Astrocyte (in vitro differentiated cells and primary cell): Measurements from ENCODE around the gene C1GALT1. TPM values are rescaled to one million over a fixed set of nuclear protein-coding genes. Genes with fewer than 3 reads are reported as not detected.

ENCODE experiments used
- DNase-seq: peaks from one replicate; pipeline ENCODE4 v3.0.0-alpha.2; 2010; ENCODE audit warnings: low read depth
- FAIRE-seq: peaks from 2 replicates; lab custom pipeline; 2011; peaks lifted over from hg19 to GRCh38; lab: Jason Lieb, UNC
- H2AFZ ChIP-seq: 2 replicates; pipeline ENCODE4 v1.6.0; 2012; ENCODE audit warnings: low read depth, low read length, inconsistent platforms
- H3K27ac ChIP-seq: 2 replicates; pipeline ENCODE4 v1.5.1; 2011; ENCODE audit warnings: low read depth, low read length, inconsistent platforms
- H3K27me3 ChIP-seq: 2 replicates; pipeline ENCODE4 v1.6.0; 2011; ENCODE audit warnings: low read length, inconsistent platforms; ENCODE audit not compliant: insufficient read depth
- H3K36me3 ChIP-seq: 2 replicates; pipeline ENCODE4 v1.5.1; 2011; ENCODE audit warnings: low read length, inconsistent platforms; ENCODE audit not compliant: insufficient read depth
- H3K4me1 ChIP-seq: 2 replicates; pipeline ENCODE4 v1.5.1; 2011; ENCODE audit warnings: low read length, inconsistent platforms; ENCODE audit not compliant: insufficient read depth
- H3K4me2 ChIP-seq: 2 replicates; pipeline ENCODE4 v1.6.0; 2012; ENCODE audit warnings: low read length, inconsistent platforms
- H3K4me3 ChIP-seq: 2 replicates; pipeline ENCODE4 v1.5.1; 2011; ENCODE audit warnings: low read depth, mild to moderate bottlenecking, low read length, inconsistent platforms; ENCODE audit not compliant: insufficient read depth
- H3K79me2 ChIP-seq: 2 replicates; pipeline ENCODE4 v1.6.0; 2012; ENCODE audit warnings: mild to moderate bottlenecking, low read length, inconsistent platforms; ENCODE audit not compliant: insufficient read depth
- H3K9ac ChIP-seq: 2 replicates; pipeline ENCODE4 v1.6.0; 2012; ENCODE audit warnings: mild to moderate bottlenecking, low read length, inconsistent platforms
- H3K9me3 ChIP-seq: 2 replicates; pipeline ENCODE4 v1.5.1; 2012; ENCODE audit warnings: low read depth, mild to moderate bottlenecking, low read length, inconsistent platforms; ENCODE audit not compliant: insufficient read depth
- H4K20me1 ChIP-seq: 2 replicates; pipeline ENCODE4 v1.6.0; 2012; ENCODE audit warnings: low read length, inconsistent platforms; ENCODE audit not compliant: insufficient read depth
- H3K27ac Mint-ChIP-seq: one replicate; pipeline ENCODE4 v1.8.0; 2021; ENCODE audit warnings: mild to moderate bottlenecking, mixed read lengths; ENCODE audit not compliant: unreplicated experiment
- H3K27me3 Mint-ChIP-seq: one replicate; pipeline ENCODE4 v1.8.0; 2021; ENCODE audit warnings: low read depth, mixed read lengths; ENCODE audit not compliant: unreplicated experiment
- H3K36me3 Mint-ChIP-seq: one replicate; pipeline ENCODE4 v1.8.0; 2021; ENCODE audit warnings: low read depth, mixed read lengths; ENCODE audit not compliant: unreplicated experiment
- H3K4me1 Mint-ChIP-seq: one replicate; pipeline ENCODE4 v1.8.0; 2021; ENCODE audit warnings: low read depth, mixed read lengths; ENCODE audit not compliant: unreplicated experiment
- H3K4me3 Mint-ChIP-seq: one replicate; pipeline ENCODE4 v1.8.0; 2021; ENCODE audit warnings: mild to moderate bottlenecking, moderate library complexity, mixed read lengths; ENCODE audit not compliant: unreplicated experiment
- H3K9me3 Mint-ChIP-seq: one replicate; pipeline ENCODE4 v1.8.0; 2021; ENCODE audit warnings: mild to moderate bottlenecking, mixed read lengths; ENCODE audit not compliant: unreplicated experiment
- CTCF ChIP-seq: IDR thresholded peaks from 2 replicates; pipeline ENCODE4 v1.5.1; 2011; ENCODE audit warnings: low read depth, mild to moderate bottlenecking, inconsistent platforms, low read length, moderate library complexity; ENCODE audit not compliant: insufficient read depth
- EZH2 ChIP-seq: IDR thresholded peaks from 2 replicates; pipeline ENCODE4 v1.6.1; 2012; ENCODE audit warnings: mild to moderate bottlenecking, low read length, inconsistent platforms; ENCODE audit not compliant: insufficient read depth
- total RNA-seq: library from RNA; stranded (reverse); gene quantifications from 2 replicates; pipeline ENCODE4 v1.2.1, GENCODE V29; 2021

Gene C1GALT1
- total RNA-seq, 1 donor from 2014 or later = 40.0 TPM

- peaks cover 5% of the 10 kb centered on the region for H4K20me1 ChIP-seq
- H3K4me2 ChIP-seq = peak overlapping the region; percentile 92
- no peak overlapping the region for H2AFZ ChIP-seq
- peaks cover 76% of the 10 kb centered on the region for H3K79me2 ChIP-seq
- H3K9ac ChIP-seq = no peak overlapping the region
- H3K27me3 ChIP-seq = no peaks in the 10 kb centered on the region
- peaks cover 8% of the 10 kb centered on the region for H3K4me1 ChIP-seq
- H3K36me3 Mint-ChIP-seq = no peaks in the 10 kb centered on the region
- no peak overlapping the region for H3K27ac ChIP-seq
- no peaks in the 10 kb centered on the region for H3K36me3 ChIP-seq
- TF ChIP-seq EZH2 (no peak), CTCF (no peak)
- no peak overlapping the region for H3K4me3 Mint-ChIP-seq
- no peaks in the 10 kb centered on the region for H3K9me3 Mint-ChIP-seq
- no peak overlapping the region for H3K27ac Mint-ChIP-seq
- no peaks in the 10 kb centered on the region for H3K9me3 ChIP-seq
- no peak for DNase-seq
- FAIRE-seq = no peak
- no peaks in the 10 kb centered on the region for H3K27me3 Mint-ChIP-seq
- H3K4me3 ChIP-seq = peak overlapping the region; percentile 95
- H3K4me1 Mint-ChIP-seq = peaks cover 20% of the 10 kb centered on the region
Observed at GRCh38 chr7:7185371-7185989, 3.1 kb downstream of the C1GALT1 start.

DNA sequence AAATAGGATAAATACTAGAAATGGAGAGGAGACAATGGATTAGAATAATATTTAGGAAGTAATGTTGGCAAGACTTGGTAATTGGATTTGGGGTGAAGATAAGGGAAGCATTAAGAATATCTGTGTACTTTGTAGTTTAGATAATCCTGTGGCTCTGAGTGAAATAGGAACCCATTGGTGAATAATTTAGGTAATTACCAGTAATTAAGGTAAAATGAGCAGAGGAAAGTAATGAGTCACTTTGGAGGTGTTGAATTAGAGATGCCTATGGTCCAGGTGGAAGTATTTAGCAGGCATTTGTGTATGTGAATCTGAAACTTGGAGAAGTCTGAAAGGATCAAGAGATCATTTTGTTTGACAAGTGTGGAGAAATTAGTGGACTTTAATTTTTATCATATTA lies 5.7 kb downstream of the C1GALT1 start:
- peaks cover 3% of the 10 kb centered on the region for H3K36me3 Mint-ChIP-seq
- peaks cover 17% of the 10 kb centered on the region for H3K4me1 Mint-ChIP-seq
- Histone ChIP-seq H3K4me1 (peaks cover 4% of the 10 kb centered on the region), H4K20me1 (peaks cover 24% of the 10 kb centered on the region), H2AFZ (no peak overlapping the region), H3K27ac (no peak overlapping the region), H3K36me3 (no peaks in the 10 kb centered on the region), H3K79me2 (peaks cover 96% of the 10 kb centered on the region), H3K9me3 (no peaks in the 10 kb centered on the region), H3K27me3 (no peaks in the 10 kb centered on the region), H3K4me3 (no peak overlapping the region), H3K4me2 (no peak overlapping the region), H3K9ac (no peak overlapping the region)
- FAIRE-seq (no peak), DNase-seq (no peak)
- H3K9me3 Mint-ChIP-seq = no peaks in the 10 kb centered on the region
- no peak overlapping the region for H3K27ac Mint-ChIP-seq
- TF ChIP-seq CTCF (no peak), EZH2 (no peak)
- H3K4me3 Mint-ChIP-seq = no peak overlapping the region
- no peaks in the 10 kb centered on the region for H3K27me3 Mint-ChIP-seq

DNA sequence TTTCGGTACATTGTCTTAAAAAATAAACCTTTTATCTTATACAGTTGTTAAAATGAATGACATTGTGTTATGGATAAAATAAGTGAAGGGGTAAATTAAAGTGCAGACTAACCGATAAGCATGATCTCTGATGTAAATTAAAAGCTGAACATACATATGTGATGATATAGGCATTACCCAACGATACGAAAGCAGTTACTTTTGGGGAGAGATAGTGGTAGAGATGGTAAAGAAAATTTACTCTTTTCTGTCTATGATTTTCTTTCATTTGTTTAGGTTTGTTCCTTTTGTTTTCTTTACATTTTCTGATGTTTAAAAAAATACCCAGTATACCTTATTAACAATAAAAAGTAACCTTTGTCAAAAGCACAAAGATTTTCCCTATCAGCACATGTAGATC lies 6.4 kb downstream of the C1GALT1 start:
- no peaks in the 10 kb centered on the region for H3K27me3 Mint-ChIP-seq
- H3K4me2 ChIP-seq = no peak overlapping the region
- H3K79me2 ChIP-seq = peaks cover 96% of the 10 kb centered on the region
- FAIRE-seq (no peak), DNase-seq (no peak)
- H3K36me3 Mint-ChIP-seq = peaks cover 6% of the 10 kb centered on the region
- H3K4me1 Mint-ChIP-seq = peaks cover 17% of the 10 kb centered on the region
- no peak overlapping the region for H2AFZ ChIP-seq
- H3K27me3 ChIP-seq = no peaks in the 10 kb centered on the region
- no peaks in the 10 kb centered on the region for H3K9me3 Mint-ChIP-seq
- H3K4me1 ChIP-seq = peaks cover 4% of the 10 kb centered on the region
- no peak overlapping the region for H3K4me3 ChIP-seq
- no peak overlapping the region for H3K9ac ChIP-seq
- H3K27ac Mint-ChIP-seq = no peak overlapping the region
- H3K27ac ChIP-seq = no peak overlapping the region
- H3K36me3 ChIP-seq = no peaks in the 10 kb centered on the region
- H4K20me1 ChIP-seq = peaks cover 29% of the 10 kb centered on the region
- no peak overlapping the region for H3K4me3 Mint-ChIP-seq
- no peaks in the 10 kb centered on the region for H3K9me3 ChIP-seq
- TF ChIP-seq CTCF = no peak
- TF ChIP-seq EZH2 = no peak
